GM19467 (cell line): ENCODE data around the gene HLCS.
"Not testable (repeated sequence)": the region's sequence is repeated elsewhere in the genome, so short reads cannot be mapped to it uniquely, and the experiment has no call there.

Experiments used
- ATAC-seq: cut with Tn5 transposase; IDR thresholded peaks from one replicate; pipeline ENCODE4 v1.9.1; 2021; ENCODE audit warnings: mild to moderate bottlenecking, moderate library complexity; ENCODE audit not compliant: unreplicated experiment

Gene HLCS

GRCh38 chr21:36966066-36966820, at the start of gene HLCS:
HLCS (minus strand) TSS chr21:36966669; CDS start chr21:36966638, 31 bp downstream.
- ATAC-seq = peak; percentile 76

DNA sequence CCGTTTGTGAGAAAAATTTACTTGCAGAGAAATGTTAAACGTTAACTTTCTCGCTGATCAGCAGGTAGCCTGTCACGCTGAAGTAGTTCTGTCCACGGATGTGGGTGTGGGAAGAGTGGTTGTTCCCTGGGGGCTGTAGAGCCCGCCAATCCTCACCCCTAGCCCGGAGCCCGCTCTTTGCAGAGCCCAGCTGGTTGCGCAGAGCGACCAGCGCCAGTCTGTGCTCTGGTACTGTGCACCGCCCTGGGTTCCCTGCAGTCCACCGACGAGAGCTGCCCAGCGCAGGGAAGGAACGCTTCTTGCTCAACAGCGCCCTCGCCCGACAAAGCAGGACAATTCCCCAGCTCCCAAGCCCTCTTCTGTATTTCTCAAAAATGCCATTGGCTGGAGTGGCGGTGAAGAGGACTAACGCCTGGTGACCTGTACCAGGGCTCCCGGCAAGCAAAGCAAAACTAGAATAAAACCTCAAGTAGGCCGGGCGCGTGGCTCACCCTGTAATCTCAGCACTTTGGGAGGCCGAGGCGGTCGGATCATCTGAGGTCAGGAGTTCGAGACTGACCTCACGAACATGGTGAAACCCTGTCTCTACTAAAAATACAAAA, 43.4 kb upstream of the HLCS start:
- ATAC-seq = peak; percentile 98

DNA sequence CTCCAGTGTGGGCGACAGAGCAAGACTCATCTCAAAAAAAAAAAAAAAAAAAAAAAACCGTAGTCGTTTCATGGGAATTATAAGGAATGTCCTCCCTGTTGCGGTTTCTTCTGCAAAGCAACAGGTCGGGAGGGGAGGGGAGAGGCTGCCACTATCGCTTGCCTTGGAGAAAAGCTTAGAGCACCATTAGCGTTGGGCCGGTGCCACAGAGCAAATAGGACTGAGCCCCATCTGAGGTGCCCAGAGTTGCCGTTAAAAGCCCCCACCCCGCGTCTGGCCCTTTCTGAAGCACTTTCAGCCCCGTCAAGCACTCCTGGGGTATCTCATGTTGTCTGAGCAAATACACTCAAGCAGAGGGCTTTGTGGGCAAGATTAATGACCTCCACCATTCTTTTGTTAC, 42.3 kb upstream of the HLCS start:
- no peak for ATAC-seq

GRCh38 chr21:37006486-37007291, 40.2 kb upstream of the HLCS start, which contains the start of gene RIPPLY3:
RIPPLY3 (plus strand) TSS chr21:37006702; CDS start chr21:37006773, 71 bp downstream.
- ATAC-seq = no peak

DNA sequence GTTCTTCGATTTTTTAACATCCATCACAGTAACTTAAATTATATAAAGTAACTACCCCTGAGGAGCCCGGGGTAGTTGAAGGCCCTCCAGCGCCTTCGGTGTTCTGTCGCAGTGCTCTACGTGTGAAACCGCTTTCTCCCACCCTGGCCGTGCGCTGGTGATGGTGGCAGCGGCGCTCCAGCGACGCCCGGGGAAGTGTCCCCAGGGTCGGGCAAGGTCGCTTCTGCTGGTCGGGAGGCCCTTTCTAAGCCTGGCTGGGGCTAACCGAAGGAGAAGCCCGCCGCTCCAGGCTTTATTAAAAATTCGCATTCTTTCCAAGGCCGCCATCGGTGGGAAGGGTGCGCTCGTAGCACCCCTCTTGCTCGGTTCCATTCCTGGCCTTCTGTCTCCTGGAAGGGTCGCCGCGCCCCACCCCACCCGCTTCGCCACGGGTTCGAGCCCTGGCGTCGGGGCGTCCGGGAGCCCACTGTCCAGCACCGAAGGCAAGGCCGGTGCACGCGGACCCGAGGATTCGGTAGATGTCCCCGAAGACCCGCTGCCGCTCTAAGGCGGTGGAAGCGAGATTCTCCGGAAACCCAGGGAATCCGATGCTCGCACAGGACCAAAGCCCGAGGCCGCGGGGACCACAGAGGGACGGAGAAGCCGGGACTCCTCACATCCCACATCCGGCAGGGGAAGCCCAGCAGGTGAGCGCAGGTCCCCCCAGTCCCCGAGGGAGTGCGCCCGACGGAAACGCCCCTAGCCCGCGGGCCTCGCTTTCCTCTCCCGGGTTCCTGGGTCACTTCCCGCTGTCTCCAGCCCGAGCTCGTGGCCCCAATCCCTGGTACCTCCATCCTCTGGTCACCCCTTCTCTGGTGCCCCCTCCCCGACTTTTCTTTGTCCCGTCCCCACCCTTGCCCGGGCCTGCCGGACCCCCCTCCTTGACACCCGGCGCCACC, 39.3 kb upstream of the HLCS start:
- no peak for ATAC-seq

- not testable (repeated sequence) for ATAC-seq
These were observed 37.4 kb upstream of the HLCS start for GRCh38 chr21:37003917-37004316.

GRCh38 chr21:37002851-37003250, 36.4 kb upstream of the HLCS start:
- not testable (repeated sequence) for ATAC-seq

- ATAC-seq = no peak
These were observed 35.0 kb upstream of the HLCS start for GRCh38 chr21:37001441-37001840.

GRCh38 chr21:37000381-37000780, 33.9 kb upstream of the HLCS start:
- no peak for ATAC-seq

DNA sequence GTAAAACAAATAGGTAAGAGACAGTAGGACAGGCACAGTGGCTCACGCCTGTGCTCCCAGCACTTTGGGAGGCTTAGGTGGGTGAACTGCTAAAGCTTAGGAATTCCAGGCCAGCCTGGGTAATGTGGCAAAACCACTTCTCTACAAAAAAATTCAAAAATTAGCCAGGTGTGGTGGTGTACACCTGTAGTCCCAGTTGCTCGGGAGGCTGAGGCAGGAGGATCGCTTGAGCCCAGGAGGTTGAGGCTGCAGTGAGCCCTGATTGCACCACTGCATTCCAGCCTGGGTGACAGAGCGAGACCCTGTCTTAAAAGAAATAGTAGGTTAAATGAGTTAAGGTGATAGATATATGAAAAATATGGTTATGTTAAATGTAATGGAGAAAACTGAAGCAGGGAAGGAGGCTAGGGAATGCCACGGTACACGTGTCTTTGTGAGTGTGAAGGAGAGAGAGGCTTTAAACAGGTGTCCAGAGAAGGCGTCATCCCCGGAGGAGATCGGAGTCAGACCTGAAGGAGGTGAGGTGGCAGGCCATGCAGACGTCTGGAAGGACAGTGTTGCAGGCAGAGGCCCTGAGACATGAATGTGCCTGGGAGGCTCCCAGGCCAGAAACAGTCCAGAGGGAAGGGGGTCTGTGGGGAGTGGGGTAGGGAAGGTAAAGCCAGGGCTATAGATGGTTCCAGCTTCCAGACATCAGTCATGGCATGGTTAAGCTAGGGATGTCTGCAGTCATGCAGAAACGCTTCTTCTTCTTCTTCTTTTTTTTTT, 32.8 kb upstream of the HLCS start:
- ATAC-seq = no peak

GRCh38 chr21:36995285-36995684, 28.8 kb upstream of the HLCS start:
- ATAC-seq = not testable (repeated sequence)

DNA sequence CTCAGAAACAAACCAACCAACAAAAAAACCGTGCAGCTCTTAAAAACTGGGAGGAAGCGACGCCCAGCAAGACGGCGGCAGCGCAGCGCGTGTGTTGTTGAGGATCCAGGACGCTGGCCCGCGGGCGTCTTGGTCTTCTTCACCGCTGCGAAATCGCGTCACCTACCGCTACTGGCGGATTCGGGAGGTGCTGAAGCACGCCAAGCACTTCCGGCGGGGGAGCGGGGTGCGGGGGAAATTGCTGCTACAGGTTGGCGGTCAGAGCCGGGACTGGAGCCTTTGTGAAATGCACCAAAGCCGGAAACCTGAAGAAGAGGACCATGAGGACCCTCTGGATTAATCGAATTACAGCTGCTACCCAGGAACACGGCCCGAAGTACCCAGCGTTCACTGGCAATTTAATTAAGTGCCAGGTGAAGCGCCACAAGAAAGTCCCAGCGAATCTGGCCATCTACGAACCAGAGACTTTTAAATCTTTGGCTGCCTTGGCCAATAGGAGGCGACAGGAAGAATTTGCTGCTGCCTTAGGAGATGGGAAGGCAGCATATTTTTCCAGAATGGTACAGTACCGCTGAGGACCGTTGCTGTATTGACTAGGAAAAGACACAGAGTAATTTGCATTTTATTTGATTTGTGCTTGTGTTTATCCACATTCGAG, 28.2 kb upstream of the HLCS start:
- no peak for ATAC-seq

DNA sequence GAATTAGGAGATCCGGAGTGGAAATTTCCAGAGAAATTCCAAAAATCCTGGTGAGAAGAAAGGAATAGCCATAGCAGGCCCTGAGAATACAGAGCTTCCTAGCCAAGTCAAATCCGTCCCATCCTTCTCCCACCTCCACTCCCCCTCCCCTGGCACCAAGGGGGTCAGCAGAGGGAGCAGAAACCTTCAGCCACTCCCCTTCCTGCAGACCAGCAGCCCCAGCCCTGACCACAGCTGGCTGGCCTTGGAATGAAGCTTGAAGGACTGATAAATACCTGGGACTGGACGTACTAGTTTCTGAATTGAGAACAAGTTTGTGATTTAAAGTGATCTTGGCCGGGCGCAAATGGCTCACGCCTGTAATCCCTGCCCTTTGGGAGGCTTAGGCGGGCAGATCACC, 26.2 kb upstream of the HLCS start:
- no peak for ATAC-seq

- no peak for ATAC-seq
These were observed 24.2 kb upstream of the HLCS start for GRCh38 chr21:36990508-36991205.

DNA sequence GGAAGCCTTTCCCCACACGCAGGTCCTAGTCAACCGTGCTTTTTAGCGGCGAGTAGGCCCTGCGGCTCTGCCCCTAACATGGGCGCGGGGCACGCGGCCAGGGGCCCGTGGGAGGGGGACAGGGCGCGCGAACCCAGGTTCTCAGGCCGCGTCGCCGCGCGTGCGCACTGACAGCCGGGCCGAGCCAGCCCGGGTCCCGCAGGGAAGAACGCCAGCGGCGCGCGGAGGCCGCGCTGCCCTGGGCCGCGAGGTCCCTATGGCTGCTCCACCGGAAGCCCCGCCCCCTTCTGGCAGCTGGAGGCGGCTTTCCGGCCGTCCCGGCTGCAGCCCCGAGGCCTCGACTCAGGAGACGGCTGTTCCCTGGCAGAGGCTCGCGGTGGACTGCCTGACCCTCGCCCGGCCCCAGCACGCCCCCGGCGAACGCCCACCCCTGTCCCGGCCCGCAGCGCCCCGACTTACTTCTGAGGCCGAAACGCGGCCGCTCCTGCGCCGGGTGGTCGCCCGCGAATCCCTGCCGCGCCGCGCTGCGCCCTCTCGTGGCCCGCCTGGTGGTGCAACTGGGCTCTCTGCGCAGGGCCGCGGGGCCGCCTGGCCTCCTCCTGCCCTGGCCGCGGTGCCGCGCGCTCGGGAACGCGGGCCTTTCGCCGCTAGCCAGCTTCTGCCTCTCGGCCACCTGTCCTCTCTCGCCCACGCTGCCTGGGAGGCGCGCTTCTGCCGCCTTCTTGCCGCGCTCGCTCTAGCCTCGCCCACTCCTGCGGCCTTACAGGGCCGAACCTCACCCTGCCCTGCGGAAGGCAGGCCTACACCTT, 23.4 kb upstream of the HLCS start:
- peak; percentile 87 for ATAC-seq

- not testable (repeated sequence) for ATAC-seq
These were observed 22.8 kb upstream of the HLCS start for GRCh38 chr21:36989199-36989698.

DNA sequence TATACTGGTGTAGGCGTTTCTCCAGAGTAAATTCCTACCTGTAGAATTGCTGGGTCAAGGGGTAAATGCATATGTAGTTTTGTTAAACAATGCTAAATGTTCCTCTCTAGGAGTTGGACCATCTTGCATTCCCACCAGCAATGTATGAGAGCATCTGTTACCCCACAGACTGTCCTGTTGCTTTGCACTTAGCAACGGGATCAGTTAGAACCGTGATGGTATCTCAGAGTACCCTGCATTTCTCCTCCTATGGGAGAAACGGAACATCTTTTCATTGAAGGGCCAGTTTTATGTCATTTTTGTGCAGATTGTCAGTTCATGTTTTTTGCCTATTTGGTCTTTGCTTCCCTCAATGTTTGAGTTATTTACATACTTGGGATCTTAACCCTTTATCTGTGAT, 22.1 kb upstream of the HLCS start:
- ATAC-seq = no peak

- ATAC-seq = no peak
These were observed 21.4 kb upstream of the HLCS start for GRCh38 chr21:36987845-36988244.
